IPS-15b (cell line): Measurements from ENCODE around the gene TNS4.

ENCODE experiments used
- H3K27me3 ChIP-seq: one replicate; pipeline ENCODE4 v1.6.1; 2013; ENCODE audit warnings: low read length; ENCODE audit not compliant: control insufficient read depth, insufficient read depth
- H3K36me3 ChIP-seq: one replicate; pipeline ENCODE4 v1.6.1; 2013; ENCODE audit warnings: low read length; ENCODE audit not compliant: control insufficient read depth, insufficient read depth
- H3K4me1 ChIP-seq: one replicate; pipeline ENCODE4 v1.6.1; 2013; ENCODE audit warnings: mild to moderate bottlenecking, low read length; ENCODE audit not compliant: control insufficient read depth, insufficient read depth
- H3K4me3 ChIP-seq: one replicate; pipeline ENCODE4 v1.5.1; 2013; ENCODE audit warnings: low read depth, low read length
- H3K9ac ChIP-seq: one replicate; pipeline ENCODE4 v1.6.1; 2013; ENCODE audit warnings: low read depth, mild to moderate bottlenecking, low read length
- H3K9me3 ChIP-seq: one replicate; pipeline ENCODE4 v1.6.1; 2013; ENCODE audit warnings: mild to moderate bottlenecking, low read length; ENCODE audit not compliant: control insufficient read depth, insufficient read depth

TNS4 gene

DNA sequence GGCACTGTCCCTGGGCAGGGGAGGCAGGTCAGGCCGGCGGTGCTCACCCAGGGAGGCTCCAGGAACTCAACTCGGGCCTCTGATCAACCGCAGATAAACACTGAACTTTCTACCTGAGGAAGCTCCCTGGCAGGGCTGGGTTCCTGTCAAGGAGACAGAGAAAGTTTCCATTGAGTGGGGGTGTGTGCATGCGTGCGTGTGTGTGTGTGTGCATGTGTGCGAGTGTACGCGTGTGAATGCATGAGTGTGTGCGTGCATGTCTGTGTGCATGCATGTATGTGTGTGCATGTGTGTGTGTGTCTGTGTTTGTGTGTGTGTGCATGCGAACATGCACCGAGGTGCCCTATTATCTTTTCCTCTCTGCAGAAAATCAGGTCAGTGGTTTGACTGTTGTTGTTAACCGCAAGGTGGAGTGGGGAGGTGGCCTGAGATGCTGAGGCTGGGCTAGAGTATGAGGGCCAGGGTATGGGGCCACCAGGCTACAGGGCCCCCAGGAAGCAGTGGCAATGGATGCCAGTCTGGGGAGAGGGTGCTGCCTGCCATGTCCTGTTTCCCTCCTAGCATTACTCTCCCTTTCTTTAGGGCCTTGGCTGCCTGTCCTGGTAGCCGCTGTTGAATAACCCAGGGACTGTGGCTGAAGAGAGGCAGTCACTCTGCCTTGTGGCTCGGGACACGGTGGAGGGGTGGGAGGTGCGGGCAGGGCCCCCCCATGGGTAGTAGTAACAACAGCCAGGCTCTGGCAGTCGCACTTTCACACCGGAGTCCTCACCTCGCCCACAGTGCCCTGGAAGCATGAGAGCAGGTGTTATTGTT, 39.8 kb upstream of the TNS4 start:
- H3K9ac ChIP-seq, result no peak overlapping the region
- H3K4me1 ChIP-seq, result peaks cover 5% of the 10 kb centered on the region
- H3K9me3 ChIP-seq, result no peaks in the 10 kb centered on the region

DNA sequence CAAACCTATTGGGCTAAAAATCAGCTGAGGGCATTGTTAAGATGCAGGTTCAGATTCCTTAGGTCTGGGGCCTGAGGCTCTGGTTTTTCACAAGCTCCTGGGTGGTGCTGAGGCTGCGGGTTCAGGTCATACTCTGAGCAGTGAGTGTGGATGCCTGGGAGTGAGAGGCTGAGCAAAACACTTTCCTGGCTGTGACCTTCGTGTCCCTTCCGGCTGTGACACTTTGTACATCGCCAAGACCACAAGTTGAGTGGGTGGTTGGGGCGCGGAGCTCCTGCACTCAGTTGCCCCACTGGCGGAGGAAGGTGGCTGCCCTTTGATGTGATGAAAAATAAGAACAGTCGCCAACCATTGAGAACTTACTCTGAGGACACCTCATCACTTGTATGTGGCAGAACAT, 39.0 kb upstream of the TNS4 start:
- no peak overlapping the region for H3K9ac ChIP-seq
- no peaks in the 10 kb centered on the region for H3K9me3 ChIP-seq
- H3K4me1 ChIP-seq, result peaks cover 5% of the 10 kb centered on the region

More for the DNA sequence above, 39.8 kb upstream of the TNS4 start:
- Histone ChIP-seq H3K27me3 (no peaks in the 10 kb centered on the region), H3K36me3 (no peaks in the 10 kb centered on the region), H3K4me3 (no peak overlapping the region)

DNA sequence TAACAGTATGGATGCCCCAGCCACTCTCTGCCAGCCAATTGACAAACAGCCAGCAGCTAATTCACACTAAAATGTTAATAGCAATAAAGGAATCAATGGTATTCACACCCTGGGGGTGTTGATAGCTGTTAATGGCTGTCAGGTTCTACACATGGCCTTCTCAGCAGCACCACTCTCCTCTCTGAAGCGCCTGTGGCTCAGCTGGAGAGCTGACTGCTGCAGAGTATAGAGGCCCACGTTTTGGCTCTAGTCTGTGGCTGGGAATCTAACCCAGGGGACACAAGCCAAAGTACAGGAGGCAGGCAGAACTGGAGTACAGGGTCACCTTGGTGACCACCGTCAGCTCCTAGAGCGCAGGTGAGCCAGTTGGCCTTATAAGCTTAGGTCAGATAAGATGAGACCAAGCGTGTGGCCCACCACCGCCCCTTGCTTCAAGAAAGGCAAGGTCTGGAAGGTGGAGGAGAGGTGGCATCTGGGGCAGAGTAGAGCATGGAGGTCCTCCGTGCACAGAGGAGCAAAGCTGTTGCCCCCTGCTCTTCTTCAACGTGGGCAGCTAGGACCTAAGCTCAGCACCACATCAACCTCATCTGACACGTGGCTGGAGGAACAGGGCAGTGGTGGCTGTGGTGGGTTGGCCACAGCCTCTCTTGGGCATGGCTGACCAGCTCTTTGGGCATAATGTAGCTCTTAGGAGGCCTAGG, 38.4 kb upstream of the TNS4 start:
- Histone ChIP-seq H3K36me3 (no peaks in the 10 kb centered on the region), H3K9ac (no peak overlapping the region), H3K4me3 (no peak overlapping the region), H3K9me3 (no peaks in the 10 kb centered on the region), H3K4me1 (peaks cover 3% of the 10 kb centered on the region), H3K27me3 (no peaks in the 10 kb centered on the region)

More for the DNA sequence above, 39.0 kb upstream of the TNS4 start:
- Histone ChIP-seq H3K4me3 (no peak overlapping the region), H3K27me3 (no peaks in the 10 kb centered on the region), H3K36me3 (no peaks in the 10 kb centered on the region)

DNA sequence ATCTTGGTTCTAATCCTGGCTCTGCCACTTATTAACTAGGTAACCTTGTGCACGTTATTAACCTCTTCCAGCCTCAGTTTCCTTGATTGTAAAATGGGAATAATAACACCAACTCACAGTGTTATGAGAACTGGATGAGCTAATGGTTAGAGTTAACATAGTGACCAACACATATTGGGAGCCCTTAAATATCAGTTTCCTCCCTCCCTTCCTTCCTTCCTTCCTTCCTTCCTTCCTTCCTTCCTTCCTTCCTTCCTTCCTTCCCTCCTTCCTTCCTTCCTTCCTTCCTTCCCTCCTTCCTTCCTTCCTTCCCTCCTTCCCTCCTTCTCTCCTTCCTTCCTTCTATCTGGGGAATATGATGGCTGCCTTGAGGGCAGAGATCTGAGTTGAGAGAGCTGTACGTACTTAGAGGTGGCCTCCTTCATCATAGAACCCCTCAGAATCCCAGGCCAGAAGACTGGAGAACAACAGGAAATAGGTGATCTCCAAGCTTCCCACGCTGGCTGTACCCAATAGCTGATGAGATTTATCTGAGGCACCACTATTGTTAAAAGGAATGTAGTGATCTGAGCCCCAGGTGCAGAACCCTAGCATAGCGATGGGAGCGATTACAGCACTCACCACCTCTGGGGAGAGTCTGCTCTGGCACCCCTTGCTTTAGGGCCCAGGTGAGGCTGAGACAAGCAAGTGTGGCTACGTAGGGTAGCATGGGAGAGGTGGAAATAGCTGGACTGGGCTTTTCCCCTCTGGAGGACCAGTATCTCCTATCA, 37.7 kb upstream of the TNS4 start:
- Histone ChIP-seq H3K4me1 (peaks cover 3% of the 10 kb centered on the region), H3K4me3 (no peak overlapping the region), H3K27me3 (no peaks in the 10 kb centered on the region), H3K9ac (no peak overlapping the region), H3K9me3 (no peaks in the 10 kb centered on the region), H3K36me3 (no peaks in the 10 kb centered on the region)

DNA sequence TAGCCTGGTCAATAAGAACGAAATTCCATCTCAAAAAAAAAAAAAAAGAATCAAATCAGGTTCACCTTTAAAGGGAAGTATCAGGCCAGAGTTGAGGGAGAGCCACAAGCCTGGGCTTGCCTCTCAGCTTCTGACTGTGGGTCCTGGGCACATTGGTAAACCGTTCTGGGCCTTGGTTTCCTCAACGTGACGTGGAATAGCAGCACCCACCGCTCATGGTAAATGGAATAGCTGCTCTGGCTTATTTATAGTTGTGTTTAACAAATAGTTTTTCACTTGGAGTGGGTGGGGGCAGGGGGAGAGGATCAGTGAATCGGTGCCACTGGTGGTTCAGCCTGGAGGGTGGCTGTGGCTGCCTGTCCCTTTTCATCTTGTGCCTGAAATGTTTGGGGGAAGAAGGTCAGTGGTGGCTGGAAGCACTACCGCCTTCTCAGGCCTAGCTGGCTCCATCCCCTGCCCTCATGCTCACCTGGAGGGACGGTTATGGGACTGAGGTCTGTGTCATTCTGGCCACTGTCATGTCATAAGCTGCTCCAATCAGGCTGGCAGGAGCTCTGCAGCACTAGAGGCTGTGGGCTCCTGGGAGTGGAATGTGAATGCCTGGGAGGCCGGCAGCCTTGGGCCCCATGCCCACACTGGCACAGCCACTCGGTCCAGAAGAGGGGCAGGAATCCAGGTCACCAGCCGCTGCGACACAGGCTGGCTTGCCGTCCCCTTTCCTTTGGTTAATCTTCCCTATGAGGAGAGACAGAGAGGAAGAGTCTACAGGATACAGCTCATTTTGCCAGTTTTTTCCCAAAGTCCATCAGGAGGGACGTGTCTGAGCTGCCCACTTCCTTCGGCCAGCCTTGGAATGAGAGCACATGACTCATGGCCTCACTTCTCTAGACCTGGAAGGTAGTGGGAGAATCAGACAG, 36.9 kb upstream of the TNS4 start:
- peaks cover 7% of the 10 kb centered on the region for H3K4me1 ChIP-seq
- no peaks in the 10 kb centered on the region for H3K9me3 ChIP-seq
- no peaks in the 10 kb centered on the region for H3K27me3 ChIP-seq
- H3K9ac ChIP-seq, result no peak overlapping the region
- no peaks in the 10 kb centered on the region for H3K36me3 ChIP-seq
- H3K4me3 ChIP-seq, result no peak overlapping the region

DNA sequence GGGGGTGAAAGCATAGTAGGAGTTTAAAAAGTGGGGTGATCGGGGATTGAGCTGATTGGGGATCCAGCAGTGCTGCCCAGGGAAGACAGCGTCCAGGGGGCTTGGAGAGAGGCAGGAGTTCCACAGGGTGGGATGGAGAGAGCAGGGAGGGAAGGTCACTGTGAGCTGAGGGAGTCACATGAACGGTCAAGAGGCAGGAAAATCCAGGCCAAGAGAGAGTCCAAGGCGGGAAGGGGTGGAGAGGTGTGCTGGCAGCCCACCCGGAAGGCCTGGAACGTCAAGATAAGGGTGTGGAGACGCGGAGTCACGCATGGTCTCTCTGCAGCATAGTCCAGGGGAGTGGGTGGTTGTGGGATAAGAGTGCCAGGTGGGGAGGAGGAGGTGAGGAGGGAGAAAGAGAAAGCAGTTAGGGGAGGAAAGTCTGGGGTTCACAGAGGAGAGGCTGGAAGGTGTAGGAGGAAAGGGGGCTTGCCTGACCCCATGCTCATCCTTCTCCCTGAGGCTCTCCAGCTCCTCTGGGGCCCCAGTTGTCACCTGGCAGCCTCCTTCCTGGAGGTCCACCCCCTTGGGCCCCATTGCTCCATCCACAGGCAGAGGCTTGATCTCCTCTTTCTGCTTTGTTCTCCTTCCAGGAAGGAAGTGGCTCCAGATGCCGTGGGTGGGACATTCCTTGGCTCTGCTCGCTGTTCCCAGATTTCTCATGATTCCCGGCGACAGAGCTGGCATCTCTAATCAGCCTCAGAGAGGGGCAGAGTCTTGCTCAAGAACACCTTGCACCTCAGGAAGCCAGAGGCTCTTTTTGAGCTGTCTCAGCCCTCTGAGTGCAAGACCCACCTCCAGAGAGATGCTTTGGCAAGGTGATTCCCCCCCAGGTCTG, 35.1 kb upstream of the TNS4 start:
- Histone ChIP-seq H3K9me3 (no peaks in the 10 kb centered on the region), H3K4me3 (no peak overlapping the region), H3K4me1 (peaks cover 8% of the 10 kb centered on the region), H3K27me3 (no peaks in the 10 kb centered on the region), H3K9ac (no peak overlapping the region), H3K36me3 (no peaks in the 10 kb centered on the region)

DNA sequence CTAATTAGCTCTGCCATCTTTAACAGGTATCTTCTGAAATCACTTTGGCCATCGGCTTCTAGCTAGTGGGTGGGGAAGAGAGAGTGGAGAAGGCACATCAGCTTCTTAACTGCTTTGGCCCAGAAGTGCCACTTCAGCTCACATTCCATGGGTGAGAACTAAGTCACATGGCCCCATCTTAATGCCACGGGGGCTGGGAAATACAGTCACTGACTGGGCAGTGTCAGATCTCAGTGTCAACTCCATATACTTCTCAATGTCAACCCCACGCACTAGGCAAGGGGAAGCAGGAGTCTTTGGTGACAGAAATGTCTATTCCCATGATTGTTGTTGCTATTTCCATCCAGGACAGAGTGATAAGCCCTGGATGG, 34.5 kb upstream of the TNS4 start:
- Histone ChIP-seq H3K36me3 (no peaks in the 10 kb centered on the region), H3K27me3 (no peaks in the 10 kb centered on the region), H3K4me1 (peaks cover 8% of the 10 kb centered on the region), H3K4me3 (no peak overlapping the region), H3K9ac (no peak overlapping the region), H3K9me3 (no peaks in the 10 kb centered on the region)

DNA sequence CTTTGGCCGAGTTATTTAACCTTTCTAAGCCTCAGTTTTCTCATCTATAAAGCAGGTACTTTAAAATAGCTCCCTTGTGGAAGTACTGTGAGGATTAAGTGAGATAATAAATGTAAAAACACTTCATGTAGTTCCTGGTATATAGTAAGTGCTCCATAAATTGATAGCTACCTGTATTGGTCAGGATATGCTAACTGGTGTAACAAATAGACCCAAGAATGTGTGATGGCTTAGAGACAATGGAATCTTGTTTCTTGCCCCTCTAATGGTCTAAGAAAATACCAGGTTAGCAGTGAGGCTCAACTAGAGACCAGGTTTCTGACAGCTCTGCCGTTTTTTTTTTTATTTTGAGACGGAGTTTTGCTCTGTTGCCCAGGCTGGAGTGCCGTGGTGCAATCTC, 34.0 kb upstream of the TNS4 start:
- Histone ChIP-seq H3K4me1 (peaks cover 8% of the 10 kb centered on the region), H3K9me3 (no peaks in the 10 kb centered on the region), H3K9ac (no peak overlapping the region), H3K27me3 (no peaks in the 10 kb centered on the region), H3K4me3 (no peak overlapping the region), H3K36me3 (no peaks in the 10 kb centered on the region)

DNA sequence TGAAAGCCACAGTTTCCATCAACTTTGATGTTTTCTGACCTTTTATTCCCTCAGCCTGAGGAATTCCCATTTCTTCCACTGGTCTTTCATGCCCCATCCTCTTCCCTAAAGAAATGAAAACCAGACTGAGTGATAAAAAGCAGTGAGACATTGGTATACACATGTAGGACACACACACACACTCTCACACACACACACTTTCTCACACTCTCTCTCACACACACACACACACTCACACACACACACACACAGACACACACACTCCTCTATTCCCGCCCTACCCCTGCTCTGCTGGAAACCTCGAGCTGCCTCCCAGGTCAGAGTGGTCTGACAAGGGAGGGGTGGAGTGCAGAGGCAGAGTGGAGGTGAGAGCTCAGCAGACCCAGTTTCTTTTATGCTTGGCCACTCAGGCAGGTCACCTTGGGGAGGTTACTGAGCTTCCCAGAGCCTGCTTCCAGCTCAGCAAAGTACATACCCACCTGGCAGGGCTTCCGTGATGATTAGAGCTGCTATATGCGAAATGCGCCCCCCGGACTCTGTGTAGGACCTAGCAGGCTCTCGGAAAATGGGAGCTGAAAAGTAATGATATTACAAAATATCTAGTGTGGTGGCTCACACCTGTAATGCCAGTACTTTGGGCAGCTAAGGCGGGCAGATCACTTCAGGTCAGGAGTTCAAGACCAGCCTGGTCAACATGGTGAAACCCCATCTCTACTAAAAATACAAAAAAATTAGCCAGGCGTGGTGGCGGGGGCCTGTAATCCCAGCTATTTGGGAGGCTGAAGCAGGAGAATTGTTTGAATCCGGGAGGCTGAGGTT, 33.2 kb upstream of the TNS4 start:
- Histone ChIP-seq H3K9ac (no peak overlapping the region), H3K27me3 (no peaks in the 10 kb centered on the region), H3K36me3 (no peaks in the 10 kb centered on the region), H3K4me3 (no peak overlapping the region), H3K4me1 (peaks cover 8% of the 10 kb centered on the region), H3K9me3 (no peaks in the 10 kb centered on the region)

DNA sequence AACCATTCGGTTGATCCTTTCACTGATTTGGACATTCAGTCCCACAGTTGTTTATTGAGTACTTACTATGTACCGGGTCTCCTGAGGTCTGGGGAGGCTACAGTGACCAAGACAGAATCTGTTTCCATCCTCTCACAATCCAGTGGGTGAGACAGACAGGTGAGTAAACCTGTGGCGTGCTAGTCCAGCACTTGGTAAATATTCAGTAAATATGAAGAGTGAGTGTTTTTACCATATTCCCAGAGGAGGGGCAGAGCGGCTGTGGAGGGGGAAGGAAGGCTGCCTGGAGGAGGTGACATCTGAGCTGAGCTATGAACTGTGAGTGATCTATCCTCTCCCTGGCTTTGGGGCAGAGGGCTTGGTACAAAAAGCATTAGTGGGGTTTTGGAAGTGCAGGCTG, 32.5 kb upstream of the TNS4 start:
- no peaks in the 10 kb centered on the region for H3K36me3 ChIP-seq
- H3K4me3 ChIP-seq, result no peak overlapping the region
- no peaks in the 10 kb centered on the region for H3K9me3 ChIP-seq
- H3K27me3 ChIP-seq, result no peaks in the 10 kb centered on the region
- no peak overlapping the region for H3K9ac ChIP-seq
- peaks cover 8% of the 10 kb centered on the region for H3K4me1 ChIP-seq
